ENCODE results near the gene TNIP2. TPM values are rescaled to one million over a fixed set of nuclear protein-coding genes. Genes with fewer than 3 reads are reported as not detected.
A peak's percentile ranks its signal among the peaks of the same experiment; 100 is the strongest.

The TNIP2 gene
- total RNA-seq, 2 experiments from 2014 or later = 42.3 to 44.3 TPM

- peaks cover 3% of the 10 kb centered on the region for H3K36me3 Mint-ChIP-seq (ENCODE audit: low read depth)
- CTCF ChIA-PET = interaction anchor here (1.0 to 2.0 kb wide), 5 partner anchors 11 to 155 kb away, joined by 3 to 7 read pairs (median 4); partner anchors contain the start of gene TNIP2
- peak; percentile 68 for DNase-seq
- no peaks in the 10 kb centered on the region for H3K9me3 Mint-ChIP-seq (ENCODE audit: insufficient read depth)
- peak; percentile 69 for ATAC-seq
- H3K4me3 Mint-ChIP-seq = peak overlapping the region; percentile 82
- H3K27me3 Mint-ChIP-seq (ENCODE audit: low read depth) = no peaks in the 10 kb centered on the region
- POLR2A ChIA-PET = interaction anchor here (1.1 to 3.8 kb wide), 4 partner anchors 11 to 41 kb away, joined by 3 to 30 read pairs (median 7); no protein-coding TSS in a partner anchor
- peak overlapping the region; percentile 91 for H3K27ac Mint-ChIP-seq
- H3K4me1 Mint-ChIP-seq (ENCODE audit: low read depth) = peaks cover 56% of the 10 kb centered on the region
Measured at GRCh38 chr4:2798399-2799223, 42.5 kb upstream of the TNIP2 start.

- ChIA-PET CTCF (interaction anchor here (1.3 kb wide), 2 partner anchors 34 to 41 kb away, joined by 3 to 4 read pairs; partner anchors contain the start of gene TNIP2), POLR2A (interaction anchor here (0.9 to 3.8 kb wide), 5 partner anchors 10 to 42 kb away, joined by 3 to 30 read pairs (median 4); no protein-coding TSS in a partner anchor)
- Mint-ChIP-seq H3K36me3 (ENCODE audit: low read depth) (peaks cover 3% of the 10 kb centered on the region), H3K27ac (peak overlapping the region; percentile 91), H3K4me1 (ENCODE audit: low read depth) (peaks cover 58% of the 10 kb centered on the region), H3K9me3 (ENCODE audit: insufficient read depth) (no peaks in the 10 kb centered on the region), H3K4me3 (peak overlapping the region; percentile 82), H3K27me3 (ENCODE audit: low read depth) (no peaks in the 10 kb centered on the region)
- ATAC-seq = peak; percentile 24
- DNase-seq = no peak
Measured at GRCh38 chr4:2797545-2798305, 41.6 kb upstream of the TNIP2 start.

- POLR2A ChIA-PET = interaction anchor here (0.9 to 3.8 kb wide), 2 partner anchors 11 to 15 kb away, joined by 4 to 30 read pairs; no protein-coding TSS in a partner anchor
- H3K9me3 Mint-ChIP-seq (ENCODE audit: insufficient read depth) = no peaks in the 10 kb centered on the region
- H3K4me1 Mint-ChIP-seq (ENCODE audit: low read depth) = peaks cover 58% of the 10 kb centered on the region
- H3K36me3 Mint-ChIP-seq (ENCODE audit: low read depth) = peaks cover 3% of the 10 kb centered on the region
- ATAC-seq (no peak), DNase-seq (no peak)
- no peaks in the 10 kb centered on the region for H3K27me3 Mint-ChIP-seq (ENCODE audit: low read depth)
- CTCF ChIA-PET = no interaction called here
- H3K27ac Mint-ChIP-seq = peak overlapping the region; percentile 91
- H3K4me3 Mint-ChIP-seq = no peak overlapping the region
Measured at GRCh38 chr4:2796849-2797544, 40.9 kb upstream of the TNIP2 start.

GRCh38 chr4:2795893-2796848, 40.0 kb upstream of the TNIP2 start:
- ATAC-seq = no peak
- POLR2A ChIA-PET = interaction anchor here (0.9 to 3.8 kb wide), 2 partner anchors 11 to 15 kb away, joined by 4 to 30 read pairs; no protein-coding TSS in a partner anchor
- CTCF ChIA-PET = no interaction called here
- Mint-ChIP-seq H3K27ac (no peak overlapping the region), H3K36me3 (ENCODE audit: low read depth) (peaks cover 3% of the 10 kb centered on the region), H3K9me3 (ENCODE audit: insufficient read depth) (no peaks in the 10 kb centered on the region), H3K4me3 (no peak overlapping the region), H3K27me3 (ENCODE audit: low read depth) (no peaks in the 10 kb centered on the region), H3K4me1 (ENCODE audit: low read depth) (peaks cover 55% of the 10 kb centered on the region)
- no peak for DNase-seq

GRCh38 chr4:2795300-2795892, 39.3 kb upstream of the TNIP2 start:
- Mint-ChIP-seq H3K27ac (peak overlapping the region; percentile 46), H3K9me3 (ENCODE audit: insufficient read depth) (no peaks in the 10 kb centered on the region), H3K4me3 (no peak overlapping the region), H3K36me3 (ENCODE audit: low read depth) (peaks cover 3% of the 10 kb centered on the region), H3K4me1 (ENCODE audit: low read depth) (peaks cover 50% of the 10 kb centered on the region), H3K27me3 (ENCODE audit: low read depth) (no peaks in the 10 kb centered on the region)
- CTCF ChIA-PET = no interaction called here
- POLR2A ChIA-PET = no interaction called here
- DNase-seq = no peak
- no peak for ATAC-seq

GRCh38 chr4:2794486-2795299, 38.6 kb upstream of the TNIP2 start:
- no peak for DNase-seq
- Mint-ChIP-seq H3K36me3 (ENCODE audit: low read depth) (peaks cover 3% of the 10 kb centered on the region), H3K27ac (peak overlapping the region; percentile 46), H3K4me3 (peak overlapping the region; percentile 79), H3K9me3 (ENCODE audit: insufficient read depth) (no peaks in the 10 kb centered on the region), H3K4me1 (ENCODE audit: low read depth) (peaks cover 44% of the 10 kb centered on the region), H3K27me3 (ENCODE audit: low read depth) (no peaks in the 10 kb centered on the region)
- CTCF ChIA-PET = no interaction called here
- POLR2A ChIA-PET = no interaction called here
- ATAC-seq = no peak

- CTCF ChIA-PET = no interaction called here
- POLR2A ChIA-PET = no interaction called here
- Mint-ChIP-seq H3K9me3 (ENCODE audit: insufficient read depth) (no peaks in the 10 kb centered on the region), H3K4me1 (ENCODE audit: low read depth) (peaks cover 42% of the 10 kb centered on the region), H3K36me3 (ENCODE audit: low read depth) (no peaks in the 10 kb centered on the region), H3K27ac (peak overlapping the region; percentile 52), H3K27me3 (ENCODE audit: low read depth) (no peaks in the 10 kb centered on the region), H3K4me3 (peak overlapping the region; percentile 79)
- DNase-seq (no peak), ATAC-seq (no peak)
Measured at GRCh38 chr4:2793586-2794485, 37.7 kb upstream of the TNIP2 start.

- peaks cover 39% of the 10 kb centered on the region for H3K4me1 Mint-ChIP-seq (ENCODE audit: low read depth)
- H3K4me3 Mint-ChIP-seq = peak within 1 kb of the TSS; percentile 79
- ChIA-PET POLR2A (no interaction called here), CTCF (no interaction called here)
- H3K36me3 Mint-ChIP-seq (ENCODE audit: low read depth) = no peaks in the 10 kb centered on the region
- peak; percentile 67 for ATAC-seq
- peak within 1 kb of the TSS; percentile 52 for H3K27ac Mint-ChIP-seq
- no peaks in the 10 kb centered on the region for H3K27me3 Mint-ChIP-seq (ENCODE audit: low read depth)
- peak; percentile 57 for DNase-seq
- H3K9me3 Mint-ChIP-seq (ENCODE audit: insufficient read depth) = no peaks in the 10 kb centered on the region
Measured at GRCh38 chr4:2792711-2793585, 36.8 kb upstream of the TNIP2 start, which contains the start of gene SH3BP2. TSS of gene SH3BP2 (plus strand) at chr4:2793085. CDS start at chr4:2820618, 27,533 bp downstream.

GRCh38 chr4:2792396-2792710, 36.2 kb upstream of the TNIP2 start:
- no peak for DNase-seq
- Mint-ChIP-seq H3K36me3 (ENCODE audit: low read depth) (no peaks in the 10 kb centered on the region), H3K4me1 (ENCODE audit: low read depth) (peaks cover 39% of the 10 kb centered on the region), H3K27me3 (ENCODE audit: low read depth) (no peaks in the 10 kb centered on the region), H3K27ac (no peak overlapping the region), H3K9me3 (ENCODE audit: insufficient read depth) (no peaks in the 10 kb centered on the region), H3K4me3 (peak overlapping the region; percentile 34)
- ChIA-PET CTCF (no interaction called here), POLR2A (no interaction called here)
- ATAC-seq = no peak
